Measurements from ENCODE around the gene RANBP10. TPM values are rescaled to one million over a fixed set of nuclear protein-coding genes. Genes with fewer than 3 reads are reported as not detected.

Gene RANBP10
- total RNA-seq, 3 donors from 2014 or later = 7.7 to 13.2 (median 13.1) TPM

- TF ChIP-seq POLR2A (IDR thresholded peaks at IDR 0.05) = no peak
- TF ChIP-seq POLR2AphosphoS5 (IDR thresholded peaks at IDR 0.05) = no peak
- TF ChIP-seq CTCF (IDR thresholded peaks at IDR 0.05) = no peak
- Histone ChIP-seq H3K36me3 (no peaks in the 10 kb centered on the region), H3K9me3 (no peaks in the 10 kb centered on the region), H3K4me1 (peaks cover 0 to 8% of the 10 kb centered on the region in 2 donors), H3K27ac (no peak overlapping the region), H3K4me3 (no peak overlapping the region), H3K27me3 (no peaks in the 10 kb centered on the region)
- intact Hi-C loops (cut with DNase I; ENCODE audit: low total_unique reads) = loop anchor here (10.0 kb wide), 1 partner anchor 136 kb away; the partner anchor contains the start of genes ACD, C16orf86, ENKD1 and PARD6A
- no peak for DNase-seq (ENCODE audit: low spot score in 2 of 2)
Observed at GRCh38 chr16:67801241-67801640, 5.1 kb downstream of the RANBP10 start.

GRCh38 chr16:67800338-67800926 is 5.9 kb downstream of the RANBP10 start:
- intact Hi-C loops (cut with DNase I; ENCODE audit: low total_unique reads) = loop anchor here (10.0 kb wide), 1 partner anchor 136 kb away; the partner anchor contains the start of genes ACD, C16orf86, ENKD1 and PARD6A
- H3K9me3 ChIP-seq = no peaks in the 10 kb centered on the region
- no peak overlapping the region for H3K27ac ChIP-seq
- DNase-seq (ENCODE audit: low spot score in 2 of 2) = no peak
- no peaks in the 10 kb centered on the region for H3K27me3 ChIP-seq
- no peak for TF ChIP-seq CTCF (IDR thresholded peaks at IDR 0.05)
- no peak for TF ChIP-seq POLR2AphosphoS5 (IDR thresholded peaks at IDR 0.05)
- no peak for TF ChIP-seq POLR2A (IDR thresholded peaks at IDR 0.05)
- no peaks in the 10 kb centered on the region for H3K36me3 ChIP-seq
- H3K4me1 ChIP-seq = peaks cover 0 to 4% of the 10 kb centered on the region in 2 donors
- H3K4me3 ChIP-seq = no peak overlapping the region

GRCh38 chr16:67796099-67796718 is 10.2 kb downstream of the RANBP10 start:
- Histone ChIP-seq H3K4me3 (no peak overlapping the region), H3K9me3 (no peaks in the 10 kb centered on the region), H3K27me3 (no peaks in the 10 kb centered on the region), H3K36me3 (no peaks in the 10 kb centered on the region), H3K27ac (no peak overlapping the region), H3K4me1 (no peaks in the 10 kb centered on the region)
- intact Hi-C loops (cut with DNase I; ENCODE audit: low total_unique reads) = no loop called here
- TF ChIP-seq POLR2AphosphoS5 (IDR thresholded peaks at IDR 0.05) (no peak), CTCF (IDR thresholded peaks at IDR 0.05) (no peak), POLR2A (IDR thresholded peaks at IDR 0.05) (no peak)
- no peak for DNase-seq (ENCODE audit: low spot score in 2 of 2)

GRCh38 chr16:67790071-67790470 is 16.3 kb downstream of the RANBP10 start:
- H3K27me3 ChIP-seq = no peaks in the 10 kb centered on the region
- no peak for TF ChIP-seq POLR2A (IDR thresholded peaks at IDR 0.05)

GRCh38 chr16:67786491-67786890 is 19.9 kb downstream of the RANBP10 start:
- Histone ChIP-seq H3K4me1 (peaks cover 0 to 2% of the 10 kb centered on the region in 2 donors), H3K27ac (no peak overlapping the region), H3K9me3 (no peaks in the 10 kb centered on the region), H3K36me3 (no peaks in the 10 kb centered on the region), H3K27me3 (no peaks in the 10 kb centered on the region), H3K4me3 (no peak overlapping the region)
- no peak for DNase-seq (ENCODE audit: low spot score in 2 of 2)
- intact Hi-C loops (cut with DNase I; ENCODE audit: low total_unique reads) = no loop called here
- no peak for TF ChIP-seq CTCF (IDR thresholded peaks at IDR 0.05)
- TF ChIP-seq POLR2A (IDR thresholded peaks at IDR 0.05) = no peak
- no peak for TF ChIP-seq POLR2AphosphoS5 (IDR thresholded peaks at IDR 0.05)

More at GRCh38 chr16:67790071-67790470, 16.3 kb downstream of the RANBP10 start:
- no peak overlapping the region for H3K4me3 ChIP-seq
- DNase-seq (ENCODE audit: low spot score in 2 of 2) = no peak
- no peaks in the 10 kb centered on the region for H3K9me3 ChIP-seq
- intact Hi-C loops (cut with DNase I; ENCODE audit: low total_unique reads) = no loop called here
- H3K27ac ChIP-seq = no peak overlapping the region
- H3K4me1 ChIP-seq = no peaks in the 10 kb centered on the region
- H3K36me3 ChIP-seq = no peaks in the 10 kb centered on the region

Measured in breast epithelium (tissue), 4 donors.